Measurements from ENCODE around the gene FAM168A. TPM values are rescaled to one million over a fixed set of nuclear protein-coding genes. Genes with fewer than 3 reads are reported as not detected.
A peak's percentile ranks its signal among the peaks of the same experiment; 100 is the strongest.

FAM168A gene
- total RNA-seq, 1 experiment from 2014 or later: 21.1 TPM

DNA sequence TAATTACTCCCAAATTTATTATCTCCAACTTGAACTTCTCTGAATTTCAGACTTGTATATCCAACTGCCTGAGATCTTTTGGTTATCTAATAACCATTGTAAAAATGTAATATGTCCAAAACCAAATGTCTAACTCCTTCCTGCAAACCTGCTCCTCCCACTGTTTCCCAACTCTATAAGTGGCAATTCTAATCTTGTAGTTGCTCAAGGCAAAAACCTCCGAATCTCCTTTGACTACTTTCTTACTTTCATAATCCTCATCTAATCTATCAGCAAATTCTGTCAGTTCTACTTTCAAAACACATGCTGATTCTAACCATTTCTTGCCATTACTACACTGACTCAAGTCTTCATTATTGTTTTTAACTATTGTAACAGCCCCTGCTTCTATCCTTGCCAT, 55.7 kb downstream of the FAM168A start:
- H3K9me3 ChIP-seq (ENCODE audit: control insufficient read depth, low read depth, low read length): no peaks in the 10 kb centered on the region
- peaks cover 35 to 42% of the 10 kb centered on the region in 2 experiments for H3K4me1 Mint-ChIP-seq
- no peak overlapping the region for H3T11ph ChIP-seq (ENCODE audit: low read length)
- no peak overlapping the region for H2AFZ ChIP-seq (ENCODE audit: low read length)
- no peak overlapping the region for H2BK20ac ChIP-seq (ENCODE audit: low read depth, low read length, poor library complexity, severe bottlenecking)
- no peak overlapping the region for H4K8ac ChIP-seq (replicated peaks; ENCODE audit: insufficient read length, low read depth, low read length)
- H2BK120ac ChIP-seq (ENCODE audit: low read depth, low read length, poor library complexity, severe bottlenecking): no peak overlapping the region
- H3K56ac ChIP-seq (ENCODE audit: insufficient read length, low read depth, low read length): no peak overlapping the region
- TF ChIP-seq, protein P1, sequence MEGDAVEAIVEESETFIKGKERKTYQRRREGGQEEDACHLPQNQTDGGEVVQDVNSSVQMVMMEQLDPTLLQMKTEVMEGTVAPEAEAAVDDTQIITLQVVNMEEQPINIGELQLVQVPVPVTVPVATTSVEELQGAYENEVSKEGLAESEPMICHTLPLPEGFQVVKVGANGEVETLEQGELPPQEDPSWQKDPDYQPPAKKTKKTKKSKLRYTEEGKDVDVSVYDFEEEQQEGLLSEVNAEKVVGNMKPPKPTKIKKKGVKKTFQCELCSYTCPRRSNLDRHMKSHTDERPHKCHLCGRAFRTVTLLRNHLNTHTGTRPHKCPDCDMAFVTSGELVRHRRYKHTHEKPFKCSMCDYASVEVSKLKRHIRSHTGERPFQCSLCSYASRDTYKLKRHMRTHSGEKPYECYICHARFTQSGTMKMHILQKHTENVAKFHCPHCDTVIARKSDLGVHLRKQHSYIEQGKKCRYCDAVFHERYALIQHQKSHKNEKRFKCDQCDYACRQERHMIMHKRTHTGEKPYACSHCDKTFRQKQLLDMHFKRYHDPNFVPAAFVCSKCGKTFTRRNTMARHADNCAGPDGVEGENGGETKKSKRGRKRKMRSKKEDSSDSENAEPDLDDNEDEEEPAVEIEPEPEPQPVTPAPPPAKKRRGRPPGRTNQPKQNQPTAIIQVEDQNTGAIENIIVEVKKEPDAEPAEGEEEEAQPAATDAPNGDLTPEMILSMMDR (conservative IDR thresholded peaks at IDR 0.05): no peak
- no peak overlapping the region for H2AK5ac ChIP-seq (ENCODE audit: insufficient read length, low read length)
- no peaks in the 10 kb centered on the region for H3K79me1 ChIP-seq (ENCODE audit: insufficient read depth, low read depth, low read length, poor library complexity, severe bottlenecking)
- no peak overlapping the region for H4K91ac ChIP-seq (ENCODE audit: insufficient read length, low read depth, low read length)
- H3K4me3 Mint-ChIP-seq: no peak overlapping the region
- H4K5ac ChIP-seq (ENCODE audit: insufficient read length, low read depth, low read length): no peak overlapping the region
- no peak overlapping the region for H3K4ac ChIP-seq (ENCODE audit: low read depth, low read length)
- WGBS (ENCODE audit: extremely low coverage, insufficient read length, low lambda C conversion rate): no CpG with 5 or more reads among the region's 1 CpG
- no peaks in the 10 kb centered on the region for H3K79me2 ChIP-seq (ENCODE audit: insufficient read depth, low read length)
- DNase-seq: no peak
- H3K4me1 ChIP-seq (ENCODE audit: insufficient read depth, low read length): peaks cover 4% of the 10 kb centered on the region; the same call in 1 of the 2 replicates
- peak overlapping the region in 1 of 3 experiments; percentile 0; a peak in 1 of 7 replicates for H3K27ac Mint-ChIP-seq
- no peaks in the 10 kb centered on the region for H3K9me3 Mint-ChIP-seq
- H2BK5ac ChIP-seq (ENCODE audit: insufficient read length, low read length): no peak overlapping the region
- no peaks in the 10 kb centered on the region for H3K27me3 ChIP-seq (ENCODE audit: insufficient read depth, low read length)
- no peak overlapping the region for H3K9ac ChIP-seq (ENCODE audit: extremely low read depth, insufficient read length, low read length)
- H2BK15ac ChIP-seq (ENCODE audit: low read depth, low read length): no peak overlapping the region
- no peak overlapping the region for H3K4me2 ChIP-seq (ENCODE audit: insufficient read depth, insufficient read length, low read length)
- no peak overlapping the region for H2BK12ac ChIP-seq (ENCODE audit: insufficient read length, low read depth, low read length)
- H4K20me1 ChIP-seq (ENCODE audit: control insufficient read depth, insufficient read depth, insufficient read length): no peaks in the 10 kb centered on the region
- H3K14ac ChIP-seq (ENCODE audit: insufficient read depth, low read length): no peak overlapping the region
- H3K27ac ChIP-seq (ENCODE audit: insufficient read length, low read depth, low read length): no peak overlapping the region
- H3K18ac ChIP-seq (ENCODE audit: insufficient read length, low read depth, low read length): no peak overlapping the region
- no peaks in the 10 kb centered on the region for H3K27me3 Mint-ChIP-seq (ENCODE audit: low read depth)
- H3K36me3 Mint-ChIP-seq (ENCODE audit: insufficient read depth in 1 of 3, low read depth in 3 of 3): no peaks in the 10 kb centered on the region
- no peak overlapping the region for H3K23ac ChIP-seq (ENCODE audit: insufficient read length, low read depth, low read length)
- no peaks in the 10 kb centered on the region for H3K23me2 ChIP-seq (ENCODE audit: insufficient read length, low read depth, low read length, poor library complexity, severe bottlenecking)
